ENCODE data around the gene TXNDC16. TPM values are rescaled to one million over a fixed set of nuclear protein-coding genes. Genes with fewer than 3 reads are reported as not detected.

Gene TXNDC16
- total and polyA plus RNA-seq, 2 donors (not counting 1 experiment from before 2014, with no cell fraction given), result 0.75 to 7.0 TPM

GRCh38 chr14:52596861-52597260 is 44.6 kb upstream of the TXNDC16 start:
- DNase-seq (no peak), ATAC-seq (ENCODE audit: low read depth) (no peak)
- no peak overlapping the region for H3K27ac ChIP-seq (ENCODE audit: low read length in 2 of 2)
- H3K27ac Mint-ChIP-seq, result no peak overlapping the region
- 100% methylated on average over 1 of the region's 5 CpGs for WGBS (ENCODE audit: insufficient coverage)
- peaks cover 7% of the 10 kb centered on the region for H3K27me3 Mint-ChIP-seq
- intact Hi-C loops (cut with micrococcal nuclease), result no loop called here
- no peaks in the 10 kb centered on the region for H3K9me3 Mint-ChIP-seq (ENCODE audit: insufficient read depth)
- H3K4me2 ChIP-seq (replicated peaks; ENCODE audit: low read depth, low read length, poor library complexity, severe bottlenecking), result no peak overlapping the region
- ChIA-PET POLR2A (no interaction called here), CTCF (no interaction called here)
- no peaks in the 10 kb centered on the region for H3K27me3 ChIP-seq (replicated peaks in 1 of 4; ENCODE audit: control extremely low read depth in 1 of 4, control insufficient read depth in 3 of 4, insufficient read depth in 4 of 4, low read length in 3 of 4)
- TF ChIP-seq EZH2 (IDR thresholded peaks at IDR 0.05; ENCODE audit: borderline replicate concordance, insufficient read depth, low read depth, low read length, poor library complexity, severe bottlenecking) (no peak), CTCF (IDR thresholded peaks at IDR 0.05) (no peak)
- H3K9ac ChIP-seq (ENCODE audit: low read length), result no peak overlapping the region
- no peaks in the 10 kb centered on the region for H3K36me3 ChIP-seq (replicated peaks in 1 of 2; ENCODE audit: control extremely low read depth in 1 of 2, control insufficient read depth in 1 of 2, extremely low read depth in 1 of 2, insufficient read depth in 2 of 2, low read length in 1 of 2)
- no peaks in the 10 kb centered on the region for H3K4me1 ChIP-seq (ENCODE audit: control insufficient read depth in 2 of 2, insufficient read depth in 2 of 2, low read length in 2 of 2)
- H4K20me1 ChIP-seq (ENCODE audit: control insufficient read depth, insufficient read depth, low read length, poor library complexity, severe bottlenecking), result no peaks in the 10 kb centered on the region
- no peaks in the 10 kb centered on the region for H3K79me2 ChIP-seq (ENCODE audit: control insufficient read depth, insufficient read depth, low read length)
- no peaks in the 10 kb centered on the region for H3K4me1 Mint-ChIP-seq
- peaks cover 0 to 9% (median 0%) of the 10 kb centered on the region in 3 donors for H3K9me3 ChIP-seq (ENCODE audit: control extremely low read depth in 1 of 3, control insufficient read depth in 2 of 3, insufficient read depth in 1 of 3, low read length in 2 of 3)
- H3K4me3 ChIP-seq (ENCODE audit: control extremely low read depth in 1 of 5, extremely low read depth in 1 of 5, insufficient read depth in 1 of 5, low read depth in 2 of 5, low read length in 4 of 5), result no peak overlapping the region
- H2AFZ ChIP-seq (ENCODE audit: insufficient read depth, low read depth, low read length, poor library complexity, severe bottlenecking), result no peak overlapping the region
- H3K4me3 Mint-ChIP-seq, result no peak overlapping the region

GRCh38 chr14:52596320-52596719 is 44.0 kb upstream of the TXNDC16 start:
- POLR2A ChIA-PET, result no interaction called here
- intact Hi-C loops (cut with micrococcal nuclease), result no loop called here
- no peaks in the 10 kb centered on the region for H3K4me1 Mint-ChIP-seq
- CTCF ChIA-PET, result no interaction called here
- Histone ChIP-seq H3K4me3 (ENCODE audit: control extremely low read depth in 1 of 5, extremely low read depth in 1 of 5, insufficient read depth in 1 of 5, low read depth in 2 of 5, low read length in 4 of 5) (no peak overlapping the region), H4K20me1 (ENCODE audit: control insufficient read depth, insufficient read depth, low read length, poor library complexity, severe bottlenecking) (no peaks in the 10 kb centered on the region), H3K27me3 (replicated peaks in 1 of 4; ENCODE audit: control extremely low read depth in 1 of 4, control insufficient read depth in 3 of 4, insufficient read depth in 4 of 4, low read length in 3 of 4) (no peaks in the 10 kb centered on the region), H3K9me3 (ENCODE audit: control extremely low read depth in 1 of 3, control insufficient read depth in 2 of 3, insufficient read depth in 1 of 3, low read length in 2 of 3) (peaks cover 0 to 9% (median 0%) of the 10 kb centered on the region in 3 donors), H3K4me1 (ENCODE audit: control insufficient read depth in 2 of 2, insufficient read depth in 2 of 2, low read length in 2 of 2) (no peaks in the 10 kb centered on the region), H3K9ac (ENCODE audit: low read length) (no peak overlapping the region), H3K79me2 (ENCODE audit: control insufficient read depth, insufficient read depth, low read length) (no peaks in the 10 kb centered on the region), H2AFZ (ENCODE audit: insufficient read depth, low read depth, low read length, poor library complexity, severe bottlenecking) (no peak overlapping the region), H3K27ac (ENCODE audit: low read length in 2 of 2) (no peak overlapping the region), H3K4me2 (replicated peaks; ENCODE audit: low read depth, low read length, poor library complexity, severe bottlenecking) (no peak overlapping the region), H3K36me3 (replicated peaks in 1 of 2; ENCODE audit: control extremely low read depth in 1 of 2, control insufficient read depth in 1 of 2, extremely low read depth in 1 of 2, insufficient read depth in 2 of 2, low read length in 1 of 2) (no peaks in the 10 kb centered on the region)
- DNase-seq (no peak), ATAC-seq (ENCODE audit: low read depth) (no peak)
- no peak overlapping the region for H3K27ac Mint-ChIP-seq
- WGBS (ENCODE audit: insufficient coverage), result 92% methylated on average over 10 of the region's 10 CpGs
- TF ChIP-seq EZH2 (IDR thresholded peaks at IDR 0.05; ENCODE audit: borderline replicate concordance, insufficient read depth, low read depth, low read length, poor library complexity, severe bottlenecking), result no peak
- TF ChIP-seq CTCF (IDR thresholded peaks at IDR 0.05), result no peak
- H3K9me3 Mint-ChIP-seq (ENCODE audit: insufficient read depth), result no peaks in the 10 kb centered on the region
- peaks cover 7% of the 10 kb centered on the region for H3K27me3 Mint-ChIP-seq
- H3K4me3 Mint-ChIP-seq, result no peak overlapping the region

Data from B cell (primary cell).